GM13976 (cell line): ENCODE data around the gene NEU4.
A peak's percentile ranks its signal among the peaks of the same experiment; 100 is the strongest.

Experiments
- DNase-seq: peaks from one replicate; pipeline ENCODE4 v3.0.0; 2012; ENCODE audit warnings: low spot score
- in situ Hi-C: fragments of 300-500 bp; cut with MboI; formaldehyde crosslinking; loops from one replicate; pipeline ENCODE4 v1.12.0; 2022; ENCODE audit warnings: low sequenced_read_pairs, mixed read lengths, inconsistent platforms; ENCODE audit not compliant: unreplicated experiment
- TF ChIP-seq, protein P1 (sequence below): IDR thresholded peaks from 2 replicates; pipeline ENCODE4 v1.5.1; 2012; ENCODE audit warnings: borderline replicate concordance, mild to moderate bottlenecking; ENCODE audit not compliant: insufficient read depth; ENCODE audit errors: extremely low read depth, missing control alignments, control extremely low read depth

NEU4 gene

DNA sequence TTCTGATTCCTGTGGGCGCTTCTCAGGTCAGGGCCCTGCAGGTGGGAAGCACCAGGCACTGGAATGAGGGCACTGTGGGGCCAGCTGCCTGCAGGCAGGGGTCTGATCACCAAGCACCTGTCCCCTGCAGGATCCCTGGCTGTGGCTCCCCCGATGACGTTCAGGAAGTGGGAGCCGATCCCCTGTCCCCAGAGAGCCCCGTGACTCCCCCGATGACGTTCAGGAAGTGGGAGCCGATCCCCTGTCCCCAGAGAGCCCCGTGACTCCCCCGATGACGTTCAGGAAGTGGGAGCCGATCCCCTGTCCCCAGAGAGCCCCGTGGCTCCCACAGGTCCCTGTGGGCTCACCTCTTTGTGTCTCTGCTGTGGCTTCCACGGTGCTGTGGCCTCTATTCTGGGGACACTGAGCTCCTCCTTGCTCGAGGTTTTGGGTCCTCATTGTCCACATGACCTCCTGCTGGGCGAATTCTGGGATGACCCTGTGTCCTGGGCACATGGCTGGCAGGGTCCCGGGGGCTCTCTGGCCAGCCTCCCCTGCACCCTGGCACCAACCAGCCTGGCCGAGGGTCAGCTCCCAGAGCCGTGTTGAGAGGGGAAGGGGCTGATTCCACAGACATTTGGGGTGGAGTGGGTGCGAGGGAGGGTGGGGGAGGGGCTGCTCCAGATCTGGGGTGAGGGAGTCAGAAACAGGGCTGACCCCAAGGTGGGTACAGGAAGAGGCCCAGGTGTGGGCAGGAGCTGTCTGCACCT is 4.8 kb downstream of the NEU4 start:
- peak; percentile 67 for DNase-seq
- in situ Hi-C loops: no loop called here
- TF ChIP-seq, protein P1, sequence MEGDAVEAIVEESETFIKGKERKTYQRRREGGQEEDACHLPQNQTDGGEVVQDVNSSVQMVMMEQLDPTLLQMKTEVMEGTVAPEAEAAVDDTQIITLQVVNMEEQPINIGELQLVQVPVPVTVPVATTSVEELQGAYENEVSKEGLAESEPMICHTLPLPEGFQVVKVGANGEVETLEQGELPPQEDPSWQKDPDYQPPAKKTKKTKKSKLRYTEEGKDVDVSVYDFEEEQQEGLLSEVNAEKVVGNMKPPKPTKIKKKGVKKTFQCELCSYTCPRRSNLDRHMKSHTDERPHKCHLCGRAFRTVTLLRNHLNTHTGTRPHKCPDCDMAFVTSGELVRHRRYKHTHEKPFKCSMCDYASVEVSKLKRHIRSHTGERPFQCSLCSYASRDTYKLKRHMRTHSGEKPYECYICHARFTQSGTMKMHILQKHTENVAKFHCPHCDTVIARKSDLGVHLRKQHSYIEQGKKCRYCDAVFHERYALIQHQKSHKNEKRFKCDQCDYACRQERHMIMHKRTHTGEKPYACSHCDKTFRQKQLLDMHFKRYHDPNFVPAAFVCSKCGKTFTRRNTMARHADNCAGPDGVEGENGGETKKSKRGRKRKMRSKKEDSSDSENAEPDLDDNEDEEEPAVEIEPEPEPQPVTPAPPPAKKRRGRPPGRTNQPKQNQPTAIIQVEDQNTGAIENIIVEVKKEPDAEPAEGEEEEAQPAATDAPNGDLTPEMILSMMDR: no peak

DNA sequence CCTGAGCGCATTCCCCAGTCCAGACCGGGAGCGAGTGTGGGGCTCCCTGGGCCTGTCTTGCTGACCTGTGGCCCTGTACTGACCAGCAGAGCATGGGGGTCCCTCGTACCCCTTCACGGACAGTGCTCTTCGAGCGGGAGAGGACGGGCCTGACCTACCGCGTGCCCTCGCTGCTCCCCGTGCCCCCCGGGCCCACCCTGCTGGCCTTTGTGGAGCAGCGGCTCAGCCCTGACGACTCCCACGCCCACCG is 5.3 kb downstream of the NEU4 start:
- DNase-seq: no peak
- in situ Hi-C loops: no loop called here
- TF ChIP-seq, protein P1: no peak

DNA sequence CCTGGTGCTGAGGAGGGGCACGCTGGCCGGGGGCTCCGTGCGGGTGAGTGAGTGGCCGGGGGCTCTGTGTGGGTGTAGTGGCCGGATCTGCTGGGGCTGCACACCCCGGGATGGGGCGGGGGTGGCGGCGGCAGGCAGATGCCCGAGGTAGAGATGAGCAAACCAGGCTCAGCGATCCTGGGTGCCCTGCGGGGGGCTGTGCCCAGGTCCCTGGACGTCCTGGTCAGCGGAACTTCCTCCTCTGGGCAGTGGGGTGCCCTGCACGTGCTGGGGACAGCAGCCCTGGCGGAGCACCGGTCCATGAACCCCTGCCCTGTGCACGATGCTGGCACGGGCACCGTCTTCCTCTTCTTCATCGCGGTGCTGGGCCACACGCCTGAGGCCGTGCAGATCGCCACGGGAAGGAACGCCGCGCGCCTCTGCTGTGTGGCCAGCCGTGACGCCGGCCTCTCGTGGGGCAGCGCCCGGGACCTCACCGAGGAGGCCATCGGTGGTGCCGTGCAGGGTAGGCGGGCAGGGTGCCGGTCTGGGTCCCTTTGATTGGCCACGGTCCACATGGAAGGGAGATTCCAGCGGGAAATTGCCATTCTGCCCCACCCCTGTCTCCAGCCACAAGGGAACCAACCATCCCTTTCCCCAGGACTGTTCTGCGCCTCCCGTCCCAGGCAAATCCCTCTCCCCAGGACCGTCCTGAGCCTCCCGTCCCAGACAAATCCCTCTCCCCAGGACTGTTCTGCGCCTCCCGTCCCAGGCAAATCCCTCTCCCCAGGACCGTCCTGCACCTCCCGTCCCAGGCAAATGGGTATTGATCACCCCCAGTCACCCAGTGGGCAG is 5.9 kb downstream of the NEU4 start:
- DNase-seq: peak; percentile 25
- in situ Hi-C loops: no loop called here
- TF ChIP-seq, protein P1: no peak

DNA sequence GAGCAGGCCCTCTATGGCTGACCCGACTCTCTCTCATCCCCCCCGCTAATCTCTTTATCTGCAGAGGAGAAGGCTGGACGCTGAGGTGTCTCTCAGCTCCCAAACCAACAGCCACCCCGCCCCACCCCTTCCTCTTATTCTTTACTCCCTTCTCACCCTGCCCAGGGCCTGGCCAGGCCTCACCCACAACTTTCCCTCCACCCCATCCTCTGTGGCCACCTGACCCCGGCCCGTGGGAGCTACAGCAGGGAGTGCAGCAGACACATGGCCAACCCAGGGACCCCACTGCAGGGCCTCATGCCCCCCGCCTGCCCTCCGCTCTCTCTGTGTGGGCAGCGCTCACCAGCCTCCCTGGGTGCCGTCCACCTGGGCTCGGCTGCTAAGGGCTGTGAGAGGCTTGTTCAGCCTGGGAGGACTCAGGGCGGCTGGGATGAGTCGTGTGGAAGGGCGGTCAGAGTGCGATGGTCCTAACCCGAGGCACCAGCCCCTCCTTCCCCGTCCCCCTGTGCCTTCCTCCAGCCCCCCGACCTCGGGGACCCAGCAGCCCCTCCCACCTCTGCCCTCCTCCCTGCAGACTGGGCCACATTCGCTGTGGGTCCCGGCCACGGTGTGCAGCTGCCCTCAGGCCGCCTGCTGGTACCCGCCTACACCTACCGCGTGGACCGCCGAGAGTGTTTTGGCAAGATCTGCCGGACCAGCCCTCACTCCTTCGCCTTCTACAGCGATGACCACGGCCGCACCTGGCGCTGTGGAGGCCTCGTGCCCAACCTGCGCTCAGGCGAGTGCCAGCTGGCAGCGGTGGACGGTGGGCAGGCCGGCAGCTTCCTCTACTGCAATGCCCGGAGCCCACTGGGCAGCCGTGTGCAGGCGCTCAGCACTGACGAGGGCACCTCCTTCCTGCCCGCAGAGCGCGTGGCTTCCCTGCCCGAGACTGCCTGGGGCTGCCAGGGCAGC is 6.8 kb downstream of the NEU4 start:
- DNase-seq: peak; percentile 35
- in situ Hi-C loops: no loop called here

DNA sequence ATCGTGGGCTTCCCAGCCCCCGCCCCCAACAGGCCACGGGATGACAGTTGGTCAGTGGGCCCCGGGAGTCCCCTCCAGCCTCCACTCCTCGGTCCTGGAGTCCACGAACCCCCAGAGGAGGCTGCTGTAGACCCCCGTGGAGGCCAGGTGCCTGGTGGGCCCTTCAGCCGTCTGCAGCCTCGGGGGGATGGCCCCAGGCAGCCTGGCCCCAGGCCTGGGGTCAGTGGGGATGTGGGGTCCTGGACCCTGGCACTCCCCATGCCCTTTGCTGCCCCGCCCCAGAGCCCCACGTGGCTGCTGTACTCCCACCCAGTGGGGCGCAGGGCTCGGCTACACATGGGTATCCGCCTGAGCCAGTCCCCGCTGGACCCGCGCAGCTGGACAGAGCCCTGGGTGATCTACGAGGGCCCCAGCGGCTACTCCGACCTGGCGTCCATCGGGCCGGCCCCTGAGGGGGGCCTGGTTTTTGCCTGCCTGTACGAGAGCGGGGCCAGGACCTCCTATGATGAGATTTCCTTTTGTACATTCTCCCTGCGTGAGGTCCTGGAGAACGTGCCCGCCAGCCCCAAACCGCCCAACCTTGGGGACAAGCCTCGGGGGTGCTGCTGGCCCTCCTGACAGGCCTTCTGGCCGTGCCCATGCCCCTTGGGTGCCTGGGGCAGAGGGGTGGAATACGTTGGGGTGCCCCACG is 7.6 kb downstream of the NEU4 start:
- TF ChIP-seq, protein P1: no peak
- in situ Hi-C loops: no loop called here
- DNase-seq: peak; percentile 20

More for the DNA sequence above, 6.8 kb downstream of the NEU4 start:
- TF ChIP-seq, protein P1: no peak
